ENCODE measurements around the gene SLC19A1.
"Not testable (repeated sequence)": the region's sequence is repeated elsewhere in the genome, so short reads cannot be mapped to it uniquely, and the experiment has no call there.

Gene SLC19A1

GRCh38 chr21:45576838-45577737 is 34.8 kb upstream of the SLC19A1 start:
- in situ Hi-C loops (cut with HindIII; ENCODE audit: low sequenced_read_pairs) = no loop called here

GRCh38 chr21:45575993-45576837 is 34.0 kb upstream of the SLC19A1 start:
- in situ Hi-C loops (cut with HindIII; ENCODE audit: low sequenced_read_pairs) = no loop called here

- in situ Hi-C loops (cut with HindIII; ENCODE audit: low sequenced_read_pairs) = no loop called here
Measured at GRCh38 chr21:45575304-45575992, 33.2 kb upstream of the SLC19A1 start.

- in situ Hi-C loops (cut with HindIII; ENCODE audit: low sequenced_read_pairs) = loop anchor here (5.0 kb wide), 1 partner anchor 43 kb away; no protein-coding TSS in a partner anchor
Measured at GRCh38 chr21:45574691-45575090, 32.5 kb upstream of the SLC19A1 start.

GRCh38 chr21:45574081-45574501 is 31.9 kb upstream of the SLC19A1 start:
- in situ Hi-C loops (cut with HindIII; ENCODE audit: low sequenced_read_pairs) = loop anchor here (5.0 kb wide), 1 partner anchor 43 kb away; no protein-coding TSS in a partner anchor

- in situ Hi-C loops (cut with HindIII; ENCODE audit: low sequenced_read_pairs) = loop anchor here (5.0 kb wide), 1 partner anchor 44 kb away; no protein-coding TSS in a partner anchor
Measured at GRCh38 chr21:45573452-45574035, 31.3 kb upstream of the SLC19A1 start.

- in situ Hi-C loops (cut with HindIII; ENCODE audit: low sequenced_read_pairs) = loop anchor here (5.0 kb wide), 1 partner anchor 44 kb away; no protein-coding TSS in a partner anchor
Measured at GRCh38 chr21:45572783-45573451, 30.7 kb upstream of the SLC19A1 start.

GRCh38 chr21:45572231-45572630 is 30.0 kb upstream of the SLC19A1 start:
- in situ Hi-C loops (cut with HindIII; ENCODE audit: low sequenced_read_pairs) = loop anchor here (5.0 kb wide), 1 partner anchor 45 kb away; no protein-coding TSS in a partner anchor

- in situ Hi-C loops (cut with HindIII; ENCODE audit: low sequenced_read_pairs) = loop anchor here (5.0 kb wide), 1 partner anchor 46 kb away; no protein-coding TSS in a partner anchor
Measured at GRCh38 chr21:45571641-45572040, 29.4 kb upstream of the SLC19A1 start.

GRCh38 chr21:45570826-45571601 is 28.8 kb upstream of the SLC19A1 start:
- in situ Hi-C loops (cut with HindIII; ENCODE audit: low sequenced_read_pairs) = loop anchor here (5.0 kb wide), 1 partner anchor 46 kb away; no protein-coding TSS in a partner anchor

GRCh38 chr21:45570071-45570470 is 27.8 kb upstream of the SLC19A1 start:
- in situ Hi-C loops (cut with HindIII; ENCODE audit: low sequenced_read_pairs) = loop anchor here (5.0 kb wide), 1 partner anchor 47 kb away; no protein-coding TSS in a partner anchor

GRCh38 chr21:45568383-45568782 is 26.1 kb upstream of the SLC19A1 start:
- in situ Hi-C loops (cut with HindIII; ENCODE audit: low sequenced_read_pairs) = no loop called here

GRCh38 chr21:45564137-45564536 is 21.9 kb upstream of the SLC19A1 start:
- in situ Hi-C loops (cut with HindIII; ENCODE audit: low sequenced_read_pairs) = not testable (repeated sequence)

- in situ Hi-C loops (cut with HindIII; ENCODE audit: low sequenced_read_pairs) = no loop called here
Measured at GRCh38 chr21:45562965-45563364, 20.7 kb upstream of the SLC19A1 start.

GRCh38 chr21:45562402-45562801 is 20.2 kb upstream of the SLC19A1 start:
- in situ Hi-C loops (cut with HindIII; ENCODE audit: low sequenced_read_pairs) = no loop called here

- in situ Hi-C loops (cut with HindIII; ENCODE audit: low sequenced_read_pairs) = not testable (repeated sequence)
Measured at GRCh38 chr21:45561241-45561640, 19.0 kb upstream of the SLC19A1 start.

GRCh38 chr21:45560106-45561021 is 18.1 kb upstream of the SLC19A1 start:
- in situ Hi-C loops (cut with HindIII; ENCODE audit: low sequenced_read_pairs) = no loop called here
